GM19372 (cell line): Measurements from ENCODE around the gene PTPN7.
"Not testable (repeated sequence)": the region's sequence is repeated elsewhere in the genome, so short reads cannot be mapped to it uniquely, and the experiment has no call there.

Experiments
- ATAC-seq: cut with Tn5 transposase; IDR thresholded peaks from one replicate; pipeline ENCODE4 v1.9.1; 2021; ENCODE audit warnings: mild to moderate bottlenecking, low read depth, moderate library complexity; ENCODE audit not compliant: unreplicated experiment

Gene PTPN7

DNA sequence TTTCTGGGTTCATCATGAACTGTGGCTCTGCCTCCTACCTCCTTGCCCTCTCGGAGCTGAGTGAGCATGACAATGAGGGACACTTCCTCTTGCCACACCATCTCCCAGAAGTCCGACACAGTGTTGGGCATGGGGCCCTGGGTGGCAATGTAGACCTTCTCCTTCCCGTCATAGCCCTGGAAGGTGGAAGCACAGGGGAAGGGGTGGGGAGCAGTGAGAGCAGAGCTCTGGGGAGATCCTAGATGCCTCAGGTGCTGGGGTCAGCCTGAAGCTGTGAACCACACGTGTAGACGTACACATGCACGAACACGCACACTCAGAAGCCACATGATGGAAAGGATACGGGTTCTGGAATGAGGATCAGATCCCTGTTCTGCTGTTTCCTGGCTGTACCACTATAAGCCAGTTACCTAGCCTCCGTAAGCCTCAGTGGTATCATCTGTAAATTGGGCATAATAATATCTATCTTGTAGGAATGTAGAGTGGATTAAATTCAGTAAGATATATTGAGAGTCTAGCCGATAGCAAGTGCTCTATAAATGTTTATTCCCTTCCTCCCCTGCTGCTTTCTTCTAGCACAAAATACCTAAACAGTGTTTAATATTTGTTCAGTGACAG lies 6.1 kb downstream of the PTPN7 start:
- ATAC-seq: no peak

DNA sequence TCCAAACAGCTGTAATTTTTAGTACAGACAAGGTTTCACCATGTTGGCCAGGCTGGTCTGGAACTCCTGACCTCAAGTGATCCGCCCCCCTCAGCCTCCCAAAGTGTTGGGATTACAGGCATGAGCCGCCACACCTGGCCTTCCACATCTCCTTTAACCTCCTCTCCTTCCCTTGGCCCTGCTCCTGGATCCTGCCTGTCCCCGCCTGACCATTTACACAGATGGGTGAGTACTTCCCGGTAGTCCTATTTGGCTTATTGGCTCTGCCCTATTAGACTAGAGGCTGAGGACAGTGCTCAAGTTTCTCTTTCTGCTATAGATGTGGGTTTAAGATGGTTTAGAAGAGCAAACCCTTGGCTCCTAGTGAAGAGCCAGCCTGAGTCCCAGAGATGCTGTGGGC lies 7.1 kb downstream of the PTPN7 start:
- no peak for ATAC-seq

DNA sequence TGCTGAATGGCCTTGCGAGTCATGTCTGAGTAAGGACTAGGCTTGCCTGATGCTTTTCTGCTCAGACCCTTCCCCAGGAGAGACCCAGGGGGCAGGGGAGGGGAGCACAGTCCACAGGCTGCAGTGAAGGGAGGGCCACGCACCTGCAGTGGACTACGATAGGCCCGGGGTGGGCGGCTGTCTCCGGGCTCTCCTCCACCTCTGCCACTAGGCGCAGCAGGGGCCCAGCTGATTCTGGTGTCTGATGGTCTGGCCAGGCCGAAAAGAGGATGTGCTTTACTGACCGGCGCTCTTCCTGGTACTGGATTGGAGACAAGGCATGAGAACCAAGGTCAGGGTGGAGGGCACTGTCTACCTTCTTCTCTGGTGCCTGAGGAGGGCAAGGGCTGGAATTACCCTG lies 8.0 kb downstream of the PTPN7 start:
- ATAC-seq: no peak

DNA sequence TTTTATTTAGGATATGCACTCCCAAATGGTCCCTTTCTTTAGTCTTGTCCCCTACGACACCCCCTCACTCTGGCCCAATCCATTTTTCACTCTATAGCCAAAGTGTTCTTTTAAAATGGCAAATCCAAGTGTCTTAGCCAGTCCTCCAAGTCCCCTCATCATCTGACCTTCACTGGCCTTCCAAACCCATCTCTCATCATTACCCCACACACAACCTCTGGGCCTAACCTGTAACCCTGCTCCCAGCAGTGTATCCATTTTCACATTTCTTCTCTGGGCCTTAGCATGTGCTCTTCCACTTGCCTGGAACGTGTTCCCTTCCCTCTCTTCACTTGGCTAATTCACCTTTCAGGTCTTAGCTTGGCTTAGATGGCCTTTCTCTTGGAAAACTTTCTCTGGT lies 9.4 kb downstream of the PTPN7 start:
- no peak for ATAC-seq

DNA sequence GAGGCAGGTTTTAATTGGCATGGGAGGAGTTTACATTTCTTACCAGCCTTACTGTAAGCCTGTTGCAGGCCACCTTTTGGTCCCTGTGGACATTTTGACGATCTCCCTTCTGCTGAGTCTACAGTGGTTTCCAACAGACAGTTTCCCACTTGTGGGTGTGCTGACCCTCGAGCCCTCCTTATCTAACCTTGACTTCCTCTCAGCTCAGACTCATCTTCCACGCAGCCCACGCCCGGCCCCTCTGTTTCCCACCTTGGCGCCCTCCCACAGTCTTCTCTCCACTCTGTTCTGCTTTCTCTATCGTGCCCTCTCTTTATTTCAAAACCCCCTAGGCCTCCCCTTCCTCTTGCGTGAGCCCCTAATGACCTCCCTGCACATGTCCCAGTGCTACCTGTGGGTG lies 9.8 kb downstream of the PTPN7 start:
- ATAC-seq: no peak

DNA sequence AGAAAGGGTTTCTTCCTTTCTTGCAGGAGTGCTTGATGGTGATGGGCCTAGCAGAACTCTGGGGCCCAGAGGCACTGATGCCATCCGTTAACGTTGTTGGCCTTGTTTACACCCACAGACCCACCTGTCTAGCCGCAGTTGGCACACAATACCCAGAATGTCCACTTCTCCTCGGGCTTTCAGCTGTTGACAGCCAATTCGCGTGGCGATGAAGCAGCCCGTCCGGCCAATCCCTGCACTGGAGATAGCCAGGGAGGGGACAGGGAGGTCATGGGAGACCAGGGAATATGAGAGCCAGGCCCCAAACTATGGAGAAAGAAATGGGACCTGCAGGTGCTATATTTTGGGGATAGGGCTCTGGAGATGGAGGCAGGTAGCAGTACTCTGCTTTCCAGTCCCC lies 10.2 kb downstream of the PTPN7 start:
- ATAC-seq: no peak

DNA sequence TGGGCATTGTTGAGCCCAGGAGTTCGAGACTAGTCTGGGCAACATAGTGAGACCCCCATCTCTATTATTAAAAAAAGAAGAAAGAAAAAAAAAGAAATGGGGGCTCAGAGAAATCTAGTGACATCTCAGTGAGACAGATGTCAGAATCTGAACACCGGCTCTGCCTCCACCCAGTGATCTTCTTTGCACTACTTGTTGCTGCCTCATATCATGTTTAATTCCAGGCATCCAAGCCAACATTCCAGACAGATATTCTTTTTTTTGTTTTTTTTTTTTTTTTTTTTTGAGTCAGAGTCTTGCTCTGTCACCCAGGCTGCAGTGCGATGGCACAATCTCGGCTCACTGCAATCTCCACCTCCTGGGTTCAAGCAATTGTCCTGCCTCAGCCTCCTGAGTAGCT lies 10.8 kb downstream of the PTPN7 start:
- no peak for ATAC-seq

DNA sequence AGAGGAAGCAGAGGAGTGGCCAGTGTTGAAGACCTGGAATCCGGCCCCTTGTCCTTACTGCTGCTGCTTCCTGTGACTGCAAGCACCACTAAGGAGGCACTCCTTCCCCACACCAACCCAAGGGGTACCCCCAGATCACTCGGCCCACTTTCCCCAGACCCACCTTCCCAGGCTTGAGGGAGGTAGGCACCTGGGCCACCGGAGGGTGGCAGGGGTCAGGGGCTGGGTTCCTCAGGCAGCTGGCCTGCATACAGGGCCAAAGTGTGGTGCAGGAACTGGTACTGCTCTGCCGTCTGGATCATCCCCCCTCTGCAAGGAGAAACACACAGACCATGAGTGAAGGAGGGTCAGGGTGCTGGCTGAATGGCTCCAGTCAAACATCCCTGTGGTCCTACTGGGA lies 12.0 kb downstream of the PTPN7 start:
- ATAC-seq: no peak

DNA sequence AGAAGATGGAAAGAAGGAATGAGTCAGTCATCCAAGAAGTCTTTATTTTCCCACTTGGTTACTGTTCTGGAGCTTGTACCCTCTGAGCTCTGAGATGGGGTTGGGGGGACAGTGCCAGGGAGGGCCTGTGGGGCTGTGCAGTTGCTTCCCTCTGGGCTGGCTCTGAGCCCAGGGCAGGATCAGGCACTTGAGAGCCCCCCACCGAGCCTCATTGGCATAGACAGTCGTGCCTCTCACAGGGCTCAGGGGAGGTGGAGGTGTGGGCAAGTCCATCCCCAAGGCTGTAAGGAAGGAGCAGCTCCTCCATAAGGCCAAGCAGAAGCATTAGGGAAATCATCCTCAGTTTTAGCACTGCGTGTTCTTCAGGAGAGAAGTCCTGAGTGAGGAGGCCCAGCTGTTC lies 13.4 kb downstream of the PTPN7 start:
- no peak for ATAC-seq

DNA sequence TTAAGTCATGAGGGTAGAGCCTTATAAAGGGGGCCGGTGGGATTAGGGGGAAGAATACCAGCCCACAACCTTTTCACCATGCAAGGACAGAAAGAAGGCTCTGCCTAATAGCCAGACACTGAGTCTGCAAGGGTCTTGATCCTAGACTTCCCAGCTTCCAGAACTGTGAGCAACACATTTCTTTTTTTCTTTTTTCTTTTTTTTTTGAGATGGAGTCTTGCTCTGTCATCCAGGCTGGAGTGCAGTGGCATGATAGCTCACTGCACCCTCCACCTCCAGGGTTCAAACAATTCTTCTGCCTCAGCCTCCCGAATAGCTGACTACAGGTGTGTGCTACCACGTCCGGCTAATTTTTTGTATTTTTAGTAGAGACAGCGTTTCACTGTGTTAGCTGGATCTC lies 14.1 kb downstream of the PTPN7 start:
- no peak for ATAC-seq

DNA sequence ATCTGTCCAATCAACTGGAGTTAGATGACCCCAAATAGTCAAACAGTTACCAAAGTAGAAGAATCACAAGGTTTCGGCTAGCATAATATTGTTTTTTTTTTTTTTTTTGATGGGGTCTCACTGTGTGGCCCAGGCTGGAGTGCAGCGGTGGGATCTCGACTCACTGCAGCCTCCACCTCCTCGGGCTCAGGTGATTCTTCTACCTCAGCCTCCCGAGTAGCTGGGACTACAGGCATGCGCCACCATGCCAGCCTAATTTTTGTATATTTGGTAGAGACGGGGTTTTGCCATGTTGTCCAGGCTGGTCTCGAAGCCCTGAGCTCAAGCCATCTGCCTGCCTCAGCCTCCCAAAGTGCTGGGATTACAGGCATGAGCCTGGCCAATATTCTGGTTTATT lies 14.7 kb downstream of the PTPN7 start:
- ATAC-seq: not testable (repeated sequence)

DNA sequence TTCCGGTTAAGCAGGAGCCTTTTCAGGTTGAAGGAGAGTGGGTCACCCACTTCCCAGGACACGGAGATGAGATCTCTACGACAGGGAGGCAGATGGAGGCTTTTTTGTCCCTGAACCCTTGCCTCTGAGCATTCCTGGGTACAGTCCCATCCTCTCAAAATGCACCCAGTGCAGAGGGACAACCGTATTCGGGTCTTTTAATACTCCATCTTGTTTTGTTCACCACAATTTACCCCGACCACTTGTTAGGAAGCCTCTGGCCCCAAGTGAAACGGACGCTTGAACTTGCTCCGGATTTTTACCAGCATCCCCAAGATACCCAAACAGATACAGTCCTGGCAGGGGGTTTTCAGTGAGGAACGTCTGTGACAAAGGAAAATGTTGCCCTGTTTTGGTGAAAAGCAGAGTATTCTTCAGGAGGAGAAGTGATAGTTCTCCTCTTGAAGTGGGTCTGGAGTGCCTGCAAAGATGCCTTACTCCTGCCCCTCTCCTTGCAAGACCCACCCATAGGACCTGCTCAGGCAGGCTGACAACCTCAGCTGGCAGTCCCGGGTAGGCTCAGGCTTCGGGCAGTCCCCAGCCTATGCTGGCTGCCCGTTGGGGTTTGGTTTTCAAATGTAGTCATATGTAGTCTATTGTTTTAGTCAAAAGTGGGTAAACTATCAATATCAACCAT lies 15.2 kb downstream of the PTPN7 start:
- ATAC-seq: no peak

DNA sequence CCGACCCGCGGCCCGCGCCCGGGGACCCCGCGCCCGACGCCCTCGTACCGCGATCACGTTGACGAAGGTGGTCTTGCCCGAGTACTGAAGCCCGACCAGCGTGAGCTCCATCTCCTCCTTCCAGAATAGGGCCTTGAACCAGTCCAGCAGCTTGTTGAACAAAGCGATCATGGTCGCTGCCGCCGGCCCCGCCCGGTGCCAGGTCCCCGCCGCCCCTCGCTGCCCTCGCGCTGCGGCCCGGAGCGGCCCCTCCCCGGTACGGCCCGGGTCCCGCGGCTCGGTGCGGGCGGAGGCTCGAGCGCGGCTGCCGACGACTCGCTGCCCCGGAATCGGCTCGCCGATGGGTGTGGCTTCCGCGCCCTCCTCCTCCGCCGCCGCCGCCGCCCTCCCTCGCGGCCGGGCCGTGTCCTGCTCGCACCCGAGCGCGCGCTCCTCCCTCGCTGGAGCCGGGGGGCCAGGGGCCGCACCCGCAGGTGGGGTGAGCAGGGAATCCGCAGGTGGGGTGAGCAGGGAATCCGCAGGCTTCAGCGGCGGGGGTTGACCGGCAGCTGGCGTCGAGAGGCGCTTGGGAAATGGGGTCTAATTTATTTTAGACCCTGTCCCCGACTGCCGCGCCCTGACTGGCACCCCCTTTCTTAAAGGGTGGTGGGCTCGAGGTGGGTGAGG lies 15.9 kb downstream of the PTPN7 start, which contains the start of gene ARL8A:
TSS of gene ARL8A (minus strand) at position 336 of the 666 bp plus-strand sequence. CDS start at position 171, 165 bp downstream.
- peak; percentile 61 for ATAC-seq

DNA sequence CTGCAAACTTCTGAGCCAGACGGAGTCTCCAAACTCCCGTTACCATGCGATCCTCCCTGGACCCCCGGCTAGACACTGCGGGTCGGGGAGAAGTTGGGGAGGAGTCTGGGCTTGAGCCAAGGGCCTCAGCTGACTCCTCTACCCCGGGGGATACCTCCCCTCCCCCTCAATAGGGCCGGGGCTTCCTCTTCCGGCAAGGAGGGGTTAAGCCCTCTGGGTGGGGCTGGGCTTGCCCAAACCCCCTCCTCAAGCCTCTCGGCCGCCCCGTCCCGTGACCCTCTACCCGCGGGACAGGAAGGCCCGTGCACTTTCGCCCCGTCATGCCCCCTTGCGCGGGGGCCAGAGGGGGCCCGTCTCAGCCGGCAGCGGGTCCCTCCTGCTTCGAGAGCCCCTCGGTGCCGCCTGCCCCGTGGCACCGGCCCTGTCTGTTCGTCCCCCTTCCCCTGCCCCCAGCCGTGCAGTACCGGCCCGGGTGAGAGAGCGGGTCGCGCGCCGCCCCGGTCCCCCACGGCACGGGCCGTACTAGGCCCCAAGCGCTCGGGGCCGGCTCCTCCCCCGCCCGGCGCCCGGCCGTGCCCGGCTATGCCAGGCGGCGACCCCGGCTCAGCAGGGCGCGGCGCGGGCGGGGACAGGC lies 16.5 kb downstream of the PTPN7 start:
- ATAC-seq: peak; percentile 50

DNA sequence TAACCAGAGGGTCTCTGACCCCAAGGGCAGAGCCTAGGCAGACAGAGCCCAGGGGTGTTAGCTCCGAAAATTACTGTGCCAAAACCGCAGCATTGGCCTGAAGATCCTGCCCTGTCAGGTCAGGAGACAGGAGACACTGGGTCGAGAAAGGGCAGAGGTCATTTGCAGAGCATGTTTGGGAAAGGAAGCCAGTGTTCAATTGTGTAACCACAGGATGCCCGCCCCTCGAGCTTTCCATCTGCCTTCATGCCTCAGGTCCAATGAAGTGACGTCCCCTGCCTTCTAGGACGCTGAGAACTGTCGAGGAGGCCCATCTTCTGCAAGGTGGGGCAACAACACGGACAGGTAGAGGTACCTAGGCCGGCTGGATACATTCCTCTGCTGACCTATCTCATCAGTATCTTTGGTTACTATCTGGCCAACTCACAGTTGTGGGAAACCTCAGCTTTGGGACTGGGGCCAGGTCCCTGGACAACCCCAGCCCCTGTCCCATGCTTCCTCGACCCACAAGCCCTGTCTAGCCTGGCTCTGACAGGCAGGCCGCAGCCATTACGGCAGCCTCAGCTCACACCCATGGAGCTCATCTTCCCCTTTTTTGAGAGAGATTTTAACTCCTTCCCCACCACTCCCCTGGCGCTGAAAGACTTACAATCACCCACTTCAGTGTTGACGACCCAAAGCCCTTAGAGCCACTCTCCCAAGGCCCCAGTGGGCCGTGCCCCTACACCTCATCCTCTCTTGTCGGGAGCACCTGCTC lies 17.2 kb downstream of the PTPN7 start:
- no peak for ATAC-seq

DNA sequence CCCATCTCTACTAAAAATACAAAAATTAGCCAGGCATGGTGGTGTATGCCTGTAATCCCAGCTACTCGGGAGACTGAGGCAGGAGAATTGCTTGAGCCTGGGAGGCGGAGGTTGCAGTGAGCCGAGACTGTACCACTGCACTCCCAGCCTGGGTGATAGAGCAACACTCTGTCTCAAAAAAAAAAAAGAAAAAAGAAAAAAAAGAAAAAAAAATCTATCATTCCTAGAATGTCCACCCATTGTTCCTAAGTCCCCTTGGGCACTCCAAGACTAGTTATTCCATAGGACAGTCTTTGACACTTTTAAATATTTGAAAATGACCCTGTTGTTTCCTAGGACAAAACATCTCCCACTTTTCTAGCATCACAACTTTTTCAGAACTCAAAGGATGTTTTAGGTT lies 18.9 kb downstream of the PTPN7 start:
- not testable (repeated sequence) for ATAC-seq

DNA sequence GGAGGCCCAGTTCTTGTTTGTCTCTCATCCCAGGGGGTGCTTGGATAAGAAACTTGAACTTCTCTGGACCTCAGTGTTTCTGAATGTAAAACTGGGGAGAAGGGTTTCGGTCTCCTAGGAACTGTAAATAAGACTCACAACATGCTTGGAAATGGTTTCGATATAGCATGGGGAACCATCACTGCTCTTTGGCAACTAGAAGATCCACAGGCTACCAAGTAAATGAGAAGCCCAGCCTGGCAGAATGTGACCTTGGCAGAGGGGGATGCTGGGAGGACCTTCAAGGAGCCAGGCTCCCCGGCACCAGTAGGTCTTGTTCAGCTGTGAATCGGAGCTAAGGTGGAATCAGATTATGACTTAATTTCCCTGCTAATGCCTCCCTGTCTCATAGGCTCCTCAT lies 19.6 kb downstream of the PTPN7 start:
- ATAC-seq: no peak

DNA sequence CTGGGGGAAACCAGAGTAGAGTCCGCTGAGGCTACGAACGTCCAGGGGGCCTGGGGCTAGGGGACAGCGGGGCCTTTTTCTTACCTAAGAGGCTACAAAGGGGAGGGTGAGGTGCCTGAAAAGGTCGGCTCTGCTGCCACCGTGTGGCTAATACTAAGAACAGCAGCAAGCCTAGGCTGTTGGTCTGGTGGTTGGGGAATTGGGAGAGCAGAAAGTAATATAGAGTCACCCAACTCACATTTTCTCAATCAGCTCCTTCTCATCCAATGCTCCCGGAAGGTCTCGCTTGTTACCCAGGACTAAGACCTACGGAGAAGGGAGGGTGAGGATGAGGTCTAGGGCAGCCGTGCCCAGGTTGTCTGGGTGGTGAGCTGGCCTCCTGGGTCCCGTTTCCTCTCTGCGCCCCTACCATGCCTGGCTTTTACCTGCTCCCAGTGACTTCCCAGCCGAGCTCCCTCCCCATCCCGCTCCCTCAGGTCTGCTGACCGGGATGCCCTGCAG lies 25.1 kb downstream of the PTPN7 start:
- ATAC-seq: no peak

DNA sequence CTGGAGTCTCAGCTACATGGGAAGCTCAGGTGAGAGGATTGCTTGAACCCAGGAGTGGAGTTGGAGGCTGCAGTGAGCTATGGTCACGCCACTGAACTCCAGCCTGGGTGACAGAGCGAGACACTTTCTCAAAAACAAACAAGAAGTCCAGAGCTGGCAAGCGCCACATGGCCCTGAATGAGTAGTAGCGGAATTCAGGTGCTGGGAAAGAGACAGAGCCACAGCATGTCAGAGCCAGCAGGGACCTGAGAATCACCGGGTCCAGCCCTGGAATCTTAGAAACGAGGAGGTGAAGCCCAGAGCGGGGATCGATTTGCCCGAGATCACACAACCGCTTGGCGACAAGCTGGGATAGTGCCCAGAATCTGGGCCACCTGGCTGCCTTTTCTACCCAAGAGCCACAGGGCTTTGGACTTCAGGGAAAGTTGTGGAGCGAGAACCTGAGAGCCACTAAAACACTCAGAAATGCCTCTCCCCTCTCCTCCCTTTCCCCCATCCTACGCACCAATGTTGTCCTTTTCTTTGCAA lies 25.7 kb downstream of the PTPN7 start:
- ATAC-seq: no peak

DNA sequence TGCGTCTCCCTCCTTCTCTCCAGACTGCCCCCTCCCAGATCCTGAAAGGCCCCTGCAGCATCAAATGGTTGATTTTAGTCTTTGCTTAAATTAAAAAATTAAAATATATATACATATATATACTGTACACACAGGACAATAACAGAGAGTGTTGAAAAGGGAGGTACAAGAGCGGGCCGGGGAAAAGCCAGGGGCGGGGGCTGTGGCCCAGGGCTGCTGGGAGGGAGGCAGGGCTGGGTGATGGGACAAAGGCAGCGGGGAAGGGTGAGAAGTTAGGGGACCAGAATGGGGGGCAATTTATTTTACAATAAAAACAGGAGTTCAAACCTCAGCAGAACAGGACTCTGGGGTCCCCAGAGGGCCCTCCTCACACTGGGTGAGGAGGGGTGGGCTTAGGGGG lies 26.4 kb downstream of the PTPN7 start:
- ATAC-seq: no peak
